CD4-positive, alpha-beta T cell (primary cell): Measurements from ENCODE around the gene TKFC. TPM values are rescaled to one million over a fixed set of nuclear protein-coding genes. Genes with fewer than 3 reads are reported as not detected.

Experiments
- ATAC-seq: fragments of 200-7000 bp; cut with Tn5 transposase; one replicate; pipeline ENCODE4 v1.10.0; 2022; ENCODE audit warnings: mild to moderate bottlenecking; ENCODE audit not compliant: poor library complexity
- CTCF ChIA-PET: fragments of 350-600 bp; sonication (Branson Sonifier 250); formaldehyde crosslinking; loops from one replicate; lab custom pipeline; 2021; ENCODE audit warnings: antibody characterized with exemption, inconsistent platforms; lab: Charles Lee
- POLR2A ChIA-PET: fragments of 350-600 bp; sonication (Branson Sonifier 250); formaldehyde crosslinking; loops from one replicate; lab custom pipeline; 2021; ENCODE audit warnings: antibody characterized with exemption, inconsistent platforms; lab: Charles Lee
- DNase-seq, 14 experiments: peaks; one replicate each; pipeline ENCODE4 v3.0.0-alpha.2; 2013 to 2020; ENCODE audit warnings: mixed read lengths in 2 of 14
- H3K27ac ChIP-seq, 2 donors: one replicate each; pipeline versions ENCODE4 v1.5.1 to v1.7.0; 2013; ENCODE audit warnings: low read length in 2 of 2, low read depth in 1 of 2, mild to moderate bottlenecking in 1 of 2
- H3K27me3 ChIP-seq, 2 experiments: 1 replicate in 1 of 2; 2 replicates in 1 of 2; pipeline versions ENCODE4 v1.6.1 to v1.7.0; 2013; ENCODE audit warnings: low read length in 2 of 2, control low read depth in 1 of 2, mild to moderate bottlenecking in 1 of 2, moderate library complexity in 1 of 2; ENCODE audit not compliant: insufficient read depth in 2 of 2, control insufficient read depth in 1 of 2
- H3K36me3 ChIP-seq: one replicate; pipeline ENCODE4 v1.6.1; 2013; ENCODE audit warnings: low read length, control low read depth; ENCODE audit not compliant: insufficient read depth
- H3K4me1 ChIP-seq: one replicate; pipeline ENCODE4 v1.6.1; 2013; ENCODE audit warnings: low read length, control low read depth; ENCODE audit not compliant: insufficient read depth
- H3K4me3 ChIP-seq: one replicate; pipeline ENCODE4 v1.5.1; 2013; ENCODE audit warnings: mild to moderate bottlenecking, low read length, moderate library complexity
- H3K9me3 ChIP-seq, 2 experiments: 1 replicate in 1 of 2; 2 replicates in 1 of 2; pipeline versions ENCODE4 v1.6.1 to v1.7.0; 2013; ENCODE audit warnings: low read length in 2 of 2, mild to moderate bottlenecking in 2 of 2, control low read depth in 1 of 2, moderate library complexity in 1 of 2; ENCODE audit not compliant: control insufficient read depth in 1 of 2, insufficient read depth in 1 of 2
- H3K27ac Mint-ChIP-seq: one replicate; pipeline ENCODE4 v1.8.0; 2020; ENCODE audit warnings: mixed read lengths
- H3K27me3 Mint-ChIP-seq: one replicate; pipeline ENCODE4 v1.8.0; 2021; ENCODE audit warnings: mixed read lengths
- H3K36me3 Mint-ChIP-seq: one replicate; pipeline ENCODE4 v1.8.0; 2021; ENCODE audit warnings: low read depth, mixed read lengths
- H3K4me1 Mint-ChIP-seq: one replicate; pipeline ENCODE4 v1.8.0; 2021; ENCODE audit warnings: low read depth, mixed read lengths
- H3K4me3 Mint-ChIP-seq: one replicate; pipeline ENCODE4 v1.8.0; 2020; ENCODE audit warnings: mild to moderate bottlenecking, mixed read lengths
- H3K9me3 Mint-ChIP-seq: one replicate; pipeline ENCODE4 v1.8.0; 2020; ENCODE audit warnings: mixed read lengths
- intact Hi-C, 2 experiments: fragments of 100-400 bp; cut with DNase I in 1 of 2; cut with micrococcal nuclease in 1 of 2; formaldehyde crosslinking; loops; one replicate each; pipeline versions ENCODE4 v1.15.1 to v1.9.0; 2023 to 2025; cut with DNase I, micrococcal nuclease
- total RNA-seq, 174 experiments: library from RNA in 2 of 174; stranded (reverse) in 2 of 174; gene quantifications; one replicate each; pipeline ENCODE4 v1.2.3 and lab custom pipeline; 2021 to 2026
- TF ChIP-seq, protein P1 (sequence below): fragments of 200-600 bp; IDR thresholded peaks from one replicate; pipeline ENCODE4 v1.8.0; 2022; ENCODE audit warnings: antibody characterized with exemption, mild to moderate bottlenecking

TKFC gene
- total RNA-seq, 2 experiments from 2014 or later = 21.8 to 26.3 TPM

DNA sequence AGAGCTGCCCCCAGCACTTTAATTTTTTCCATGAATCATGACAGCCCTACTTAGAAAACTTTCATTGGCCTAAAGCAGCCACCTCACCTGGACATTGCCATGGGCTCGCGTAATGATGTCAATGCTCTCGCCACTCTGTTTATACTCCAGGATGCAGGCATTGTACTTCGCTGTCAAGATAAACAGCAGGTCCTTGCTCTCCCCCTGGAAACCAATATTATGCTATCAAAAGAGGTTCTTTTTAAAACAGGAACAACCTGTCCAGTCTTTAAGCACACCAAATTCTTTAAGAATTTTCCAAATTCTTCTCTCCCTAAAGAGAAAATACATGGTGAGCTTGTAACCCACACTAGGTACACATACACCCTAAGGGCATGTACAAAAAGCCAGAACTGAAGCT is 3.2 kb upstream of the TKFC start:
- no peaks in the 10 kb centered on the region for H3K9me3 Mint-ChIP-seq
- intact Hi-C loops = loop anchor here in 1 of 2 experiments (5.0 kb wide), 2 partner anchors 418 to 488 kb away; partner anchors contain the start of genes CCDC86 and TMEM109
- CTCF ChIA-PET = interaction anchor here (1.7 kb wide), 1 partner anchor 106 kb away, joined by 5 read pairs; no protein-coding TSS in a partner anchor
- Histone ChIP-seq H3K9me3 (no peaks in the 10 kb centered on the region), H3K36me3 (peaks cover 53% of the 10 kb centered on the region), H3K4me1 (peaks cover 41% of the 10 kb centered on the region), H3K27me3 (no peaks in the 10 kb centered on the region), H3K27ac (no peak overlapping the region), H3K4me3 (no peak overlapping the region)
- DNase-seq = no peak
- peaks cover 65% of the 10 kb centered on the region for H3K4me1 Mint-ChIP-seq
- no peak overlapping the region for H3K27ac Mint-ChIP-seq
- TF ChIP-seq, protein P1, sequence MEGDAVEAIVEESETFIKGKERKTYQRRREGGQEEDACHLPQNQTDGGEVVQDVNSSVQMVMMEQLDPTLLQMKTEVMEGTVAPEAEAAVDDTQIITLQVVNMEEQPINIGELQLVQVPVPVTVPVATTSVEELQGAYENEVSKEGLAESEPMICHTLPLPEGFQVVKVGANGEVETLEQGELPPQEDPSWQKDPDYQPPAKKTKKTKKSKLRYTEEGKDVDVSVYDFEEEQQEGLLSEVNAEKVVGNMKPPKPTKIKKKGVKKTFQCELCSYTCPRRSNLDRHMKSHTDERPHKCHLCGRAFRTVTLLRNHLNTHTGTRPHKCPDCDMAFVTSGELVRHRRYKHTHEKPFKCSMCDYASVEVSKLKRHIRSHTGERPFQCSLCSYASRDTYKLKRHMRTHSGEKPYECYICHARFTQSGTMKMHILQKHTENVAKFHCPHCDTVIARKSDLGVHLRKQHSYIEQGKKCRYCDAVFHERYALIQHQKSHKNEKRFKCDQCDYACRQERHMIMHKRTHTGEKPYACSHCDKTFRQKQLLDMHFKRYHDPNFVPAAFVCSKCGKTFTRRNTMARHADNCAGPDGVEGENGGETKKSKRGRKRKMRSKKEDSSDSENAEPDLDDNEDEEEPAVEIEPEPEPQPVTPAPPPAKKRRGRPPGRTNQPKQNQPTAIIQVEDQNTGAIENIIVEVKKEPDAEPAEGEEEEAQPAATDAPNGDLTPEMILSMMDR = no peak
- peaks cover 81% of the 10 kb centered on the region for H3K36me3 Mint-ChIP-seq
- POLR2A ChIA-PET = interaction anchor here (5.3 kb wide), 1 partner anchor 32 kb away, joined by 64 read pairs; the partner anchor contains the start of genes CYB561A3 and TMEM138
- no peak for ATAC-seq
- H3K27me3 Mint-ChIP-seq = no peaks in the 10 kb centered on the region
- H3K4me3 Mint-ChIP-seq = peak overlapping the region; percentile 65

DNA sequence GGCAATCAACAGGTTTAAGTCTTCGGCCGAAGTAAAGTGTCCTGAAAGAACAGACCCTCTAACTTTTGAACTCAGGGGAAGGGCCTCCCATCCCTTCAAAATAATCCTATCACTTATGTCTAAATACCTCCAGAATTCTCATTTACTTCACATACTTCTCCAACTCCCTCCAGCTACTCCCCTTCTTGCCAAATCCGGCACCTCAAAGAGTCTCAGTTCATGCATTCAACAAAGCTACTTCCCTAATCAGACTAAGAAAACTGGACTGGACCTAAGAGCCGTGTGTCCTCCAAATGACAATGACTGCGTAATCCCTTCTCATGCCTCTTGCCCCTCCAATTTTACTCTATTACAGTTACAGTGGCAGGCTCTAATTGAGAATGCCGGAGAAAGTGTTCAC is 1.4 kb upstream of the TKFC start:
- Histone ChIP-seq H3K27me3 (no peaks in the 10 kb centered on the region), H3K36me3 (peaks cover 37% of the 10 kb centered on the region), H3K27ac (no peak overlapping the region), H3K4me3 (peak overlapping the region; percentile 91), H3K4me1 (peaks cover 55% of the 10 kb centered on the region), H3K9me3 (no peaks in the 10 kb centered on the region)
- Mint-ChIP-seq H3K4me1 (peaks cover 74% of the 10 kb centered on the region), H3K27me3 (no peaks in the 10 kb centered on the region), H3K27ac (peak overlapping the region; percentile 95), H3K36me3 (peaks cover 63% of the 10 kb centered on the region), H3K9me3 (no peaks in the 10 kb centered on the region), H3K4me3 (peak overlapping the region; percentile 96)
- TF ChIP-seq, protein P1 = no peak
- ATAC-seq = no peak
- intact Hi-C loops = loop anchor here in 1 of 2 experiments (5.0 kb wide), 2 partner anchors 419 to 489 kb away; partner anchors contain the start of genes CCDC86 and TMEM109
- no peak for DNase-seq
- ChIA-PET CTCF (interaction anchor here (0.7 to 1.6 kb wide), 3 partner anchors 31 to 61 kb away, joined by 3 read pairs; partner anchors contain the start of genes TMEM138 and VWCE), POLR2A (interaction anchor here (1.1 to 5.3 kb wide), 3 partner anchors 30 to 99 kb away, joined by 4 to 64 read pairs (median 5); partner anchors contain the start of genes CPSF7, CYB561A3, SDHAF2 and TMEM138)

DNA sequence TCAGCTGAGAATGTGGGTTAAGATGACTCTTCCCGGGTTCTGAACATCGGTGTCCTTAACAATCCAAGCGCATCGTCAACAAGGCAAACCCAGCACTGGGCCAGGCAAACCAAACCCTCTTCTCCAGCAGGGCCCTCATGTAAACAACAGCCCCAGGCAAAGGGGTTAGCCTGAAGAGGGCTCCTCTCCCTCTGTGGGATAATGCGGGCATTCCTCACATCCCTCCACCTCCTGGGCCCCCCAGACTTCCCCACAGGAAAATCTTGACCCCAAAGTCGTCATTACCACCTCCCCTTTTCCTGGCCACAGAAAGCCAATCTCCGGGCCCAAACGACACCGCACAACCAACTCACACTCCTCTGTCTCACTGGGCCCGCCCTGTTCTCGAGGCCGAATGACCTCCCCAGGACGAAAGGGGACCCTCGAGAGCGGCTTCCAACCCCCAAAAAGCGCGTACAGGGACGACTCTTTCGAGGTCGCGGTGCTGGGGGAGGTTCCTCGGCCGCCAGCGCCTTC is 689 bp upstream of the TKFC start:
- H3K27ac ChIP-seq = peak overlapping the region; percentile 85 to 87
- CTCF ChIA-PET = interaction anchor here (0.9 kb wide), 1 partner anchor 61 kb away, joined by 3 read pairs; no protein-coding TSS in a partner anchor
- no peaks in the 10 kb centered on the region for H3K9me3 ChIP-seq
- H3K9me3 Mint-ChIP-seq = no peaks in the 10 kb centered on the region
- no peaks in the 10 kb centered on the region for H3K27me3 ChIP-seq
- peaks cover 56% of the 10 kb centered on the region for H3K36me3 Mint-ChIP-seq
- H3K27ac Mint-ChIP-seq = peak overlapping the region; percentile 95
- peaks cover 75% of the 10 kb centered on the region for H3K4me1 Mint-ChIP-seq
- no peak for ATAC-seq
- H3K4me3 ChIP-seq = peak overlapping the region; percentile 91
- H3K4me3 Mint-ChIP-seq = peak overlapping the region; percentile 96
- intact Hi-C loops = loop anchor here in 1 of 2 experiments (5.0 kb wide), 2 partner anchors 420 to 490 kb away; partner anchors contain the start of genes CCDC86 and TMEM109
- H3K36me3 ChIP-seq = peaks cover 30% of the 10 kb centered on the region
- H3K4me1 ChIP-seq = peaks cover 54% of the 10 kb centered on the region
- no peaks in the 10 kb centered on the region for H3K27me3 Mint-ChIP-seq
- peak in 1 of 14 experiments; percentile 20 for DNase-seq
- TF ChIP-seq, protein P1 = no peak
- POLR2A ChIA-PET = interaction anchor here (1.5 to 5.3 kb wide), 4 partner anchors 30 to 97 kb away, joined by 5 to 64 read pairs (median 38); partner anchors contain the start of genes CPSF7, CYB561A3, SDHAF2 and TMEM138
